ENCODE results near the gene IL1RL2.

DNA sequence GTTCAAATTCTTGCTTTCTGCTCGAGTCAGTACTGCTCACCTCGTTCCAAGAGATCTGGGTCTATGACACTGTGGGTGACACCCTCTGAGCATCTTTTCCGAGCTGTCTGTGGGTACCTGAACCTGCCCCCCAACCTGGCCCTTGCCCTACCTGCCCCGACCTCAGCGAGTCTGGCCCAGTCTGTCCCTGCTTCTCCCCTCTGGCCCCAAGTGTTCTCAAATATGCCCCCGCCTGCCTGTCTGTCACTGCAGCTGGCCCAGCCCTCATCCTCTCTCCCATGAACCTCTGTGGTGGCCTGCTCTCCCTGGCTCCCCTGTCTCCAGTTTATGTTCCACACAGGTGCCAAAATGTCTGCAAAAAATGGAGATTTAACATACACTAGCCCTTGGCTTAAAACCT lies 32.5 kb upstream of the IL1RL2 start:
- TF ChIP-seq, protein P1, sequence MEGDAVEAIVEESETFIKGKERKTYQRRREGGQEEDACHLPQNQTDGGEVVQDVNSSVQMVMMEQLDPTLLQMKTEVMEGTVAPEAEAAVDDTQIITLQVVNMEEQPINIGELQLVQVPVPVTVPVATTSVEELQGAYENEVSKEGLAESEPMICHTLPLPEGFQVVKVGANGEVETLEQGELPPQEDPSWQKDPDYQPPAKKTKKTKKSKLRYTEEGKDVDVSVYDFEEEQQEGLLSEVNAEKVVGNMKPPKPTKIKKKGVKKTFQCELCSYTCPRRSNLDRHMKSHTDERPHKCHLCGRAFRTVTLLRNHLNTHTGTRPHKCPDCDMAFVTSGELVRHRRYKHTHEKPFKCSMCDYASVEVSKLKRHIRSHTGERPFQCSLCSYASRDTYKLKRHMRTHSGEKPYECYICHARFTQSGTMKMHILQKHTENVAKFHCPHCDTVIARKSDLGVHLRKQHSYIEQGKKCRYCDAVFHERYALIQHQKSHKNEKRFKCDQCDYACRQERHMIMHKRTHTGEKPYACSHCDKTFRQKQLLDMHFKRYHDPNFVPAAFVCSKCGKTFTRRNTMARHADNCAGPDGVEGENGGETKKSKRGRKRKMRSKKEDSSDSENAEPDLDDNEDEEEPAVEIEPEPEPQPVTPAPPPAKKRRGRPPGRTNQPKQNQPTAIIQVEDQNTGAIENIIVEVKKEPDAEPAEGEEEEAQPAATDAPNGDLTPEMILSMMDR (IDR thresholded peaks at IDR 0.05), result no peak
- TF ChIP-seq, protein P2, sequence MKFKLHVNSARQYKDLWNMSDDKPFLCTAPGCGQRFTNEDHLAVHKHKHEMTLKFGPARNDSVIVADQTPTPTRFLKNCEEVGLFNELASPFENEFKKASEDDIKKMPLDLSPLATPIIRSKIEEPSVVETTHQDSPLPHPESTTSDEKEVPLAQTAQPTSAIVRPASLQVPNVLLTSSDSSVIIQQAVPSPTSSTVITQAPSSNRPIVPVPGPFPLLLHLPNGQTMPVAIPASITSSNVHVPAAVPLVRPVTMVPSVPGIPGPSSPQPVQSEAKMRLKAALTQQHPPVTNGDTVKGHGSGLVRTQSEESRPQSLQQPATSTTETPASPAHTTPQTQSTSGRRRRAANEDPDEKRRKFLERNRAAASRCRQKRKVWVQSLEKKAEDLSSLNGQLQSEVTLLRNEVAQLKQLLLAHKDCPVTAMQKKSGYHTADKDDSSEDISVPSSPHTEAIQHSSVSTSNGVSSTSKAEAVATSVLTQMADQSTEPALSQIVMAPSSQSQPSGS (CRISPR knock-in tag; IDR thresholded peaks at IDR 0.05; ENCODE audit: borderline replicate concordance, low read depth), result no peak
- TF ChIP-seq OVOL2 (CRISPR knock-in tag; IDR thresholded peaks at IDR 0.05; ENCODE audit: borderline replicate concordance) (no peak), CREM (CRISPR knock-in tag; IDR thresholded peaks at IDR 0.05) (no peak), ESRRA (CRISPR knock-in tag; IDR thresholded peaks at IDR 0.05; ENCODE audit: borderline replicate concordance) (no peak), SOX15 (CRISPR knock-in tag; IDR thresholded peaks at IDR 0.05) (no peak), ZNF423 (CRISPR knock-in tag; IDR thresholded peaks at IDR 0.05) (no peak)
- TF ChIP-seq, protein P3, sequence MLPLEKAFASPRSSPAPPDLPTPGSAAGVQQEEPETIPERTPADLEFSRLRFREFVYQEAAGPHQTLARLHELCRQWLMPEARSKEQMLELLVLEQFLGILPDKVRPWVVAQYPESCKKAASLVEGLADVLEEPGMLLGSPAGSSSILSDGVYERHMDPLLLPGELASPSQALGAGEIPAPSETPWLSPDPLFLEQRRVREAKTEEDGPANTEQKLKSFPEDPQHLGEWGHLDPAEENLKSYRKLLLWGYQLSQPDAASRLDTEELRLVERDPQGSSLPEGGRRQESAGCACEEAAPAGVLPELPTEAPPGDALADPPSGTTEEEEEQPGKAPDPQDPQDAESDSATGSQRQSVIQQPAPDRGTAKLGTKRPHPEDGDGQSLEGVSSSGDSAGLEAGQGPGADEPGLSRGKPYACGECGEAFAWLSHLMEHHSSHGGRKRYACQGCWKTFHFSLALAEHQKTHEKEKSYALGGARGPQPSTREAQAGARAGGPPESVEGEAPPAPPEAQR (CRISPR knock-in tag; IDR thresholded peaks at IDR 0.05), result no peak
- TF ChIP-seq, protein P4, sequence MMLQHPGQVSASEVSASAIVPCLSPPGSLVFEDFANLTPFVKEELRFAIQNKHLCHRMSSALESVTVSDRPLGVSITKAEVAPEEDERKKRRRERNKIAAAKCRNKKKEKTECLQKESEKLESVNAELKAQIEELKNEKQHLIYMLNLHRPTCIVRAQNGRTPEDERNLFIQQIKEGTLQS (CRISPR knock-in tag; conservative IDR thresholded peaks at IDR 0.05), result no peak
- TF ChIP-seq, protein P5, sequence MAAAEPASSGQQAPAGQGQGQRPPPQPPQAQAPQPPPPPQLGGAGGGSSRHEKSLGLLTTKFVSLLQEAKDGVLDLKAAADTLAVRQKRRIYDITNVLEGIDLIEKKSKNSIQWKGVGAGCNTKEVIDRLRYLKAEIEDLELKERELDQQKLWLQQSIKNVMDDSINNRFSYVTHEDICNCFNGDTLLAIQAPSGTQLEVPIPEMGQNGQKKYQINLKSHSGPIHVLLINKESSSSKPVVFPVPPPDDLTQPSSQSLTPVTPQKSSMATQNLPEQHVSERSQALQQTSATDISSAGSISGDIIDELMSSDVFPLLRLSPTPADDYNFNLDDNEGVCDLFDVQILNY (CRISPR knock-in tag; IDR thresholded peaks at IDR 0.05), result no peak
